GM13977 (cell line): ENCODE results near the gene TMEM132D.

Experiments used
- DNase-seq: peaks from one replicate; pipeline ENCODE4 v3.0.0; 2012; ENCODE audit warnings: low spot score
- CTCF ChIP-seq: IDR thresholded peaks from 2 replicates; pipeline ENCODE4 v1.5.1; 2012; ENCODE audit warnings: mild to moderate bottlenecking, control low read depth; ENCODE audit not compliant: insufficient read depth; ENCODE audit errors: extremely low read depth, missing control alignments
- in situ Hi-C: fragments of 300-500 bp; cut with MboI; formaldehyde crosslinking; loops from one replicate; pipeline ENCODE4 v1.12.0; 2022; ENCODE audit warnings: low sequenced_read_pairs, low pct_unique_long_range_greater_than_20kb, mixed read lengths, inconsistent platforms; ENCODE audit not compliant: unreplicated experiment

TMEM132D gene

GRCh38 chr12:129848876-129849275 lies 54.9 kb downstream of the TMEM132D start:
- in situ Hi-C loops = no loop called here
- no peak for TF ChIP-seq CTCF
- no peak for DNase-seq

GRCh38 chr12:129847063-129847462 lies 56.8 kb downstream of the TMEM132D start:
- no peak for TF ChIP-seq CTCF
- DNase-seq = no peak
- in situ Hi-C loops = no loop called here

- TF ChIP-seq CTCF = no peak
- DNase-seq = no peak
- in situ Hi-C loops = no loop called here
Observed at GRCh38 chr12:129844662-129845220, 59.1 kb downstream of the TMEM132D start.

- no peak for DNase-seq
- in situ Hi-C loops = no loop called here
- TF ChIP-seq CTCF = no peak
Observed at GRCh38 chr12:129841251-129841650, 62.6 kb downstream of the TMEM132D start.

GRCh38 chr12:129840145-129840884 lies 63.5 kb downstream of the TMEM132D start:
- in situ Hi-C loops = no loop called here
- DNase-seq = no peak
- TF ChIP-seq CTCF = no peak

GRCh38 chr12:129839679-129840078 lies 64.1 kb downstream of the TMEM132D start:
- in situ Hi-C loops = no loop called here
- no peak for TF ChIP-seq CTCF
- DNase-seq = no peak
